Brain microvascular endothelial cell (primary cell): ENCODE results near the gene CMTM3.
"Not testable (repeated sequence)": the region's sequence is repeated elsewhere in the genome, so short reads cannot be mapped to it uniquely, and the experiment has no call there.

ENCODE experiments used
- DNase-seq: peaks from one replicate; pipeline ENCODE4 v3.0.0-alpha.2; 2020
- H3K27ac ChIP-seq: fragments of 250-450 bp; sonication (Bioruptor Pico); 2 replicates; pipeline ENCODE4 v1.5.1; 2020; ENCODE audit warnings: mild to moderate bottlenecking, moderate library complexity
- H3K27me3 ChIP-seq: fragments of 250-450 bp; sonication (Bioruptor Pico); replicated peaks from 2 replicates; pipeline ENCODE4 v1.5.1; 2020; ENCODE audit warnings: mild to moderate bottlenecking
- H3K36me3 ChIP-seq: fragments of 250-450 bp; sonication (Bioruptor Pico); replicated peaks from 2 replicates; pipeline ENCODE4 v1.5.1; 2020; ENCODE audit warnings: mild to moderate bottlenecking
- H3K4me3 ChIP-seq: 2 replicates; pipeline ENCODE4 v1.5.1; 2011; ENCODE audit warnings: low read depth, mild to moderate bottlenecking, control low read depth, low read length, moderate library complexity
- CTCF ChIP-seq: IDR thresholded peaks from 2 replicates; pipeline ENCODE4 v1.5.1; 2011; ENCODE audit warnings: low read depth, mild to moderate bottlenecking, moderate library complexity, low read length, control low read depth, inconsistent platforms; ENCODE audit errors: missing control alignments
- in situ Hi-C: cut with HindIII; loops from 2 replicates; pipeline ENCODE4 v1.10.0; 2017; ENCODE audit warnings: low sequenced_read_pairs, low pct_ligation_motif_present

The CMTM3 gene

GRCh38 chr16:66563574-66564334, 40.8 kb upstream of the CMTM3 start:
- no peak for DNase-seq
- Histone ChIP-seq H3K4me3 (no peak overlapping the region), H3K27me3 (no peaks in the 10 kb centered on the region), H3K27ac (no peak overlapping the region), H3K36me3 (peaks cover 17% of the 10 kb centered on the region)
- in situ Hi-C loops, result no loop called here
- TF ChIP-seq CTCF, result no peak

GRCh38 chr16:66566051-66566901, 38.2 kb upstream of the CMTM3 start, which contains the start of gene CMTM1:
Gene CMTM1 (plus strand): TSS chr16:66566439. CDS start chr16:66566514, 75 bp downstream.
- Histone ChIP-seq H3K36me3 (peaks cover 13% of the 10 kb centered on the region), H3K27ac (no peak within 1 kb of the TSS), H3K4me3 (no peak within 1 kb of the TSS), H3K27me3 (no peaks in the 10 kb centered on the region)
- no peak for TF ChIP-seq CTCF
- in situ Hi-C loops, result no loop called here
- no peak for DNase-seq

- H3K27ac ChIP-seq, DNase-seq, H3K27me3 ChIP-seq, H3K4me3 ChIP-seq, in situ Hi-C loops: not testable (repeated sequence)
- peaks cover 13% of the 10 kb centered on the region for H3K36me3 ChIP-seq
These were observed 37.2 kb upstream of the CMTM3 start for GRCh38 chr16:66567270-66567669.

GRCh38 chr16:66568355-66568754, 36.1 kb upstream of the CMTM3 start:
- H3K36me3 ChIP-seq, result peaks cover 13% of the 10 kb centered on the region
- peak overlapping the region; percentile 69 for H3K27ac ChIP-seq
- DNase-seq, result peak; percentile 65
- in situ Hi-C loops, result no loop called here
- no peak overlapping the region for H3K4me3 ChIP-seq
- no peaks in the 10 kb centered on the region for H3K27me3 ChIP-seq
- no peak for TF ChIP-seq CTCF

- peaks cover 13% of the 10 kb centered on the region for H3K36me3 ChIP-seq
- H3K27ac ChIP-seq, result peak overlapping the region; percentile 69
- H3K27me3 ChIP-seq, result no peaks in the 10 kb centered on the region
- TF ChIP-seq CTCF, result no peak
- in situ Hi-C loops, result no loop called here
- peak; percentile 23 for DNase-seq
- H3K4me3 ChIP-seq, result no peak overlapping the region
These were observed 35.4 kb upstream of the CMTM3 start for GRCh38 chr16:66569131-66569530.

GRCh38 chr16:66569827-66570405, 34.6 kb upstream of the CMTM3 start:
- peak; percentile 49 for DNase-seq
- H3K36me3 ChIP-seq, result peaks cover 11% of the 10 kb centered on the region
- in situ Hi-C loops, result no loop called here
- no peak for TF ChIP-seq CTCF
- H3K4me3 ChIP-seq, result no peak overlapping the region
- H3K27ac ChIP-seq, result peak overlapping the region; percentile 69
- no peaks in the 10 kb centered on the region for H3K27me3 ChIP-seq
